ENCODE measurements around the gene CRYBG1. TPM values are rescaled to one million over a fixed set of nuclear protein-coding genes. Genes with fewer than 3 reads are reported as not detected.

The CRYBG1 gene
- total RNA-seq, 1 experiment from 2014 or later = not detected

- in situ Hi-C loops (cut with HindIII; ENCODE audit: low sequenced_read_pairs) = no loop called here
- no peak for DNase-seq (ENCODE audit: low spot score)
Observed at GRCh38 chr6:106413722-106414121, 53.2 kb downstream of the CRYBG1 start.

- no peak for DNase-seq (ENCODE audit: low spot score)
- in situ Hi-C loops (cut with HindIII; ENCODE audit: low sequenced_read_pairs) = no loop called here
Observed at GRCh38 chr6:106415921-106416320, 55.4 kb downstream of the CRYBG1 start.

- in situ Hi-C loops (cut with HindIII; ENCODE audit: low sequenced_read_pairs) = no loop called here
- peak; percentile 12 for DNase-seq (ENCODE audit: low spot score)
Observed at GRCh38 chr6:106417572-106418147, 57.1 kb downstream of the CRYBG1 start.

- no peak for DNase-seq (ENCODE audit: low spot score)
- in situ Hi-C loops (cut with HindIII; ENCODE audit: low sequenced_read_pairs) = no loop called here
Observed at GRCh38 chr6:106419900-106420613, 59.5 kb downstream of the CRYBG1 start.

GRCh38 chr6:106421496-106421895 is 61.0 kb downstream of the CRYBG1 start:
- in situ Hi-C loops (cut with HindIII; ENCODE audit: low sequenced_read_pairs) = no loop called here

GRCh38 chr6:106422534-106422933 is 62.0 kb downstream of the CRYBG1 start:
- in situ Hi-C loops (cut with HindIII; ENCODE audit: low sequenced_read_pairs) = no loop called here
- DNase-seq (ENCODE audit: low spot score) = no peak

More at GRCh38 chr6:106421496-106421895, 61.0 kb downstream of the CRYBG1 start:
- no peak for DNase-seq (ENCODE audit: low spot score)

- in situ Hi-C loops (cut with HindIII; ENCODE audit: low sequenced_read_pairs) = no loop called here
- DNase-seq (ENCODE audit: low spot score) = no peak
Observed at GRCh38 chr6:106425382-106425781, 64.9 kb downstream of the CRYBG1 start.

- in situ Hi-C loops (cut with HindIII; ENCODE audit: low sequenced_read_pairs) = no loop called here
- DNase-seq (ENCODE audit: low spot score) = no peak
Observed at GRCh38 chr6:106426250-106426970, 65.9 kb downstream of the CRYBG1 start.

GRCh38 chr6:106430466-106430865 is 69.9 kb downstream of the CRYBG1 start:
- DNase-seq (ENCODE audit: low spot score) = no peak
- in situ Hi-C loops (cut with HindIII; ENCODE audit: low sequenced_read_pairs) = no loop called here

- DNase-seq (ENCODE audit: low spot score) = no peak
- in situ Hi-C loops (cut with HindIII; ENCODE audit: low sequenced_read_pairs) = no loop called here
Observed at GRCh38 chr6:106431405-106431804, 70.9 kb downstream of the CRYBG1 start.

- no peak for DNase-seq (ENCODE audit: low spot score)
- in situ Hi-C loops (cut with HindIII; ENCODE audit: low sequenced_read_pairs) = no loop called here
Observed at GRCh38 chr6:106431972-106432371, 71.5 kb downstream of the CRYBG1 start.

GRCh38 chr6:106434530-106434929 is 74.0 kb downstream of the CRYBG1 start:
- in situ Hi-C loops (cut with HindIII; ENCODE audit: low sequenced_read_pairs) = no loop called here
- no peak for DNase-seq (ENCODE audit: low spot score)

GRCh38 chr6:106439459-106439858 is 78.9 kb downstream of the CRYBG1 start:
- DNase-seq (ENCODE audit: low spot score) = no peak
- in situ Hi-C loops (cut with HindIII; ENCODE audit: low sequenced_read_pairs) = no loop called here

- in situ Hi-C loops (cut with HindIII; ENCODE audit: low sequenced_read_pairs) = no loop called here
- no peak for DNase-seq (ENCODE audit: low spot score)
Observed at GRCh38 chr6:106440546-106440945, 80.0 kb downstream of the CRYBG1 start.

GRCh38 chr6:106442395-106442794 is 81.9 kb downstream of the CRYBG1 start:
- DNase-seq (ENCODE audit: low spot score) = no peak
- in situ Hi-C loops (cut with HindIII; ENCODE audit: low sequenced_read_pairs) = no loop called here

GRCh38 chr6:106444777-106445507 is 84.4 kb downstream of the CRYBG1 start:
- peak; percentile 45 for DNase-seq (ENCODE audit: low spot score)
- in situ Hi-C loops (cut with HindIII; ENCODE audit: low sequenced_read_pairs) = no loop called here

GRCh38 chr6:106445508-106445878 is 85.0 kb downstream of the CRYBG1 start:
- no peak for DNase-seq (ENCODE audit: low spot score)
- in situ Hi-C loops (cut with HindIII; ENCODE audit: low sequenced_read_pairs) = no loop called here

- DNase-seq (ENCODE audit: low spot score) = no peak
- in situ Hi-C loops (cut with HindIII; ENCODE audit: low sequenced_read_pairs) = no loop called here
Observed at GRCh38 chr6:106446287-106446885, 85.9 kb downstream of the CRYBG1 start.

- in situ Hi-C loops (cut with HindIII; ENCODE audit: low sequenced_read_pairs) = no loop called here
- no peak for DNase-seq (ENCODE audit: low spot score)
Observed at GRCh38 chr6:106446983-106447382, 86.5 kb downstream of the CRYBG1 start.
